GM23338 (cell line): Measurements from ENCODE around the gene PTPN18. TPM values are rescaled to one million over a fixed set of nuclear protein-coding genes. Genes with fewer than 3 reads are reported as not detected.

Experiments used
- ATAC-seq: fragments of 200-7000 bp; cut with Tn5 transposase; 3 replicates; pipeline ENCODE4 v1.9.1; 2020
- DNase-seq: peaks from one replicate; pipeline ENCODE4 v3.0.0-alpha.2; 2015; ENCODE audit warnings: low spot score
- H2AFZ ChIP-seq: fragments of 200-600 bp; sonication (generic); 2 replicates; pipeline ENCODE4 v1.8.0; 2016; ENCODE audit warnings: antibody characterized with exemption, mild to moderate bottlenecking, moderate library complexity
- H3F3A ChIP-seq: fragments of 200-600 bp; sonication (generic); replicated peaks from 2 replicates; pipeline ENCODE4 v1.8.0; 2017; ENCODE audit warnings: antibody characterized with exemption, mixed run types, low read depth
- H3K27ac ChIP-seq: fragments of 200-600 bp; sonication (generic); 2 replicates; pipeline ENCODE4 v1.6.1; 2016; ENCODE audit warnings: low read depth
- H3K27me3 ChIP-seq: fragments of 200-600 bp; sonication (generic); 2 replicates; pipeline ENCODE4 v1.8.0; 2016; ENCODE audit warnings: mild to moderate bottlenecking, mixed run types, moderate library complexity; ENCODE audit not compliant: insufficient read depth
- H3K36me3 ChIP-seq: fragments of 200-600 bp; sonication (generic); 2 replicates; pipeline ENCODE4 v1.8.0; 2016; ENCODE audit warnings: mild to moderate bottlenecking; ENCODE audit not compliant: insufficient read depth
- H3K4me1 ChIP-seq: fragments of 200-600 bp; sonication (generic); 2 replicates; pipeline ENCODE4 v1.8.0; 2016; ENCODE audit warnings: mild to moderate bottlenecking, moderate library complexity; ENCODE audit not compliant: insufficient read depth
- H3K4me2 ChIP-seq: fragments of 200-600 bp; sonication (generic); 2 replicates; pipeline ENCODE4 v1.7.1; 2017; ENCODE audit warnings: mixed run types
- H3K4me3 ChIP-seq: fragments of 200-600 bp; sonication (generic); 2 replicates; pipeline ENCODE4 v1.6.1; 2016; ENCODE audit warnings: mixed run types
- H3K79me2 ChIP-seq: fragments of 200-600 bp; sonication (generic); replicated peaks from 2 replicates; pipeline ENCODE4 v1.8.0; 2017; ENCODE audit warnings: mild to moderate bottlenecking; ENCODE audit not compliant: insufficient read depth
- H3K9me2 ChIP-seq: fragments of 200-600 bp; sonication (generic); 2 replicates; pipeline ENCODE4 v1.8.0; 2017; ENCODE audit not compliant: insufficient read depth
- H4K20me1 ChIP-seq: fragments of 200-600 bp; sonication (generic); replicated peaks from 2 replicates; pipeline ENCODE4 v1.8.0; 2017; ENCODE audit warnings: mild to moderate bottlenecking; ENCODE audit not compliant: insufficient read depth
- H3K27ac Mint-ChIP-seq: 2 replicates; pipeline ENCODE4 v1.8.0; 2020; ENCODE audit warnings: inconsistent platforms, mild to moderate bottlenecking, moderate library complexity, mixed read lengths
- H3K27me3 Mint-ChIP-seq: 3 replicates; pipeline ENCODE4 v1.8.0; 2022; ENCODE audit warnings: low read depth, mild to moderate bottlenecking, moderate library complexity, mixed read lengths, inconsistent platforms; ENCODE audit not compliant: insufficient read depth, poor library complexity
- H3K36me3 Mint-ChIP-seq: 3 replicates; pipeline ENCODE4 v1.8.0; 2021; ENCODE audit warnings: low read depth, mild to moderate bottlenecking, inconsistent platforms, moderate library complexity, mixed read lengths
- H3K4me1 Mint-ChIP-seq: 3 replicates; pipeline ENCODE4 v1.8.0; 2020; ENCODE audit warnings: mild to moderate bottlenecking, inconsistent platforms, mixed read lengths
- H3K4me3 Mint-ChIP-seq: 3 replicates; pipeline ENCODE4 v1.8.0; 2021; ENCODE audit warnings: moderate library complexity, mild to moderate bottlenecking, inconsistent platforms, mixed read lengths
- H3K9me3 Mint-ChIP-seq: 3 replicates; pipeline ENCODE4 v1.8.0; 2020; ENCODE audit warnings: moderate library complexity, mild to moderate bottlenecking, inconsistent platforms, mixed read lengths
- CREB1 ChIP-seq: fragments of 250-450 bp; sonication (Bioruptor Pico); IDR thresholded peaks from 2 replicates; pipeline ENCODE4 v1.5.0; 2020; ENCODE audit warnings: low read depth, mild to moderate bottlenecking, moderate library complexity
- CTCF ChIP-seq, 2 experiments: fragments of 200-600 bp in 1 of 2; sonication (generic) in 1 of 2; conservative IDR thresholded peaks; 2 replicates each; pipeline versions ENCODE4 v1.5.1 to v1.6.1; 2016 to 2017; ENCODE audit warnings: antibody characterized with exemption in 2 of 2, low read depth in 2 of 2, mild to moderate bottlenecking in 2 of 2, moderate library complexity in 1 of 2
- ETS1 ChIP-seq: IDR thresholded peaks from 2 replicates; pipeline ENCODE4 v1.6.1; 2016; ENCODE audit warnings: antibody characterized with exemption
- EZH2 ChIP-seq: fragments of 200-600 bp; sonication (generic); IDR thresholded peaks from one replicate; pipeline ENCODE4 v1.8.0; 2017; ENCODE audit warnings: antibody characterized with exemption, mild to moderate bottlenecking, low read depth; ENCODE audit not compliant: unreplicated experiment
- EZH2phosphoT487 ChIP-seq: fragments of 200-600 bp; sonication (generic); IDR thresholded peaks from one replicate; pipeline ENCODE4 v1.8.1; 2018; ENCODE audit warnings: antibody characterized with exemption; ENCODE audit not compliant: unreplicated experiment
- JUNB ChIP-seq: IDR thresholded peaks from one replicate; pipeline ENCODE4 v1.6.1; 2016; ENCODE audit warnings: antibody characterized with exemption; ENCODE audit not compliant: unreplicated experiment
- POLR2AphosphoS5 ChIP-seq: IDR thresholded peaks from 2 replicates; pipeline ENCODE4 v1.6.1; 2016; ENCODE audit warnings: antibody characterized with exemption, low read depth
- REST ChIP-seq: IDR thresholded peaks from one replicate; pipeline ENCODE4 v1.6.1; 2018; ENCODE audit warnings: antibody characterized with exemption; ENCODE audit not compliant: unreplicated experiment
- ZNF114 ChIP-seq: fragments of 250-450 bp; sonication (Bioruptor Pico); IDR thresholded peaks from 2 replicates; pipeline ENCODE4 v1.5.0; 2020; ENCODE audit warnings: mild to moderate bottlenecking, moderate library complexity
- ZNF331 ChIP-seq: fragments of 250-450 bp; sonication (Bioruptor Pico); IDR thresholded peaks from 2 replicates; pipeline ENCODE4 v1.5.0; 2020; ENCODE audit warnings: low read depth, mild to moderate bottlenecking, moderate library complexity
- ZNF462 ChIP-seq: fragments of 250-450 bp; sonication (Bioruptor Pico); IDR thresholded peaks from 2 replicates; pipeline ENCODE4 v1.5.0; 2020; ENCODE audit warnings: mild to moderate bottlenecking, moderate library complexity
- polyA plus RNA-seq: library from polyadenylated mRNA; unstranded; fragments of >200 nt; fragmentation: Nextera tagmentation; extraction: Ambion mirVana; gene quantifications from 2 replicates; pipeline ENCODE4 v1.2.1, GENCODE V29; 2016
- total RNA-seq: library from RNA; depleted of rRNA; stranded (reverse); fragments of >200 nt; shearing (Covaris generic); gene quantifications from 2 replicates; pipeline ENCODE4 v1.2.3, GENCODE V29; 2014

Gene PTPN18
- total and polyA plus RNA-seq, 2 experiments from 2014 or later: 10.1 to 10.9 TPM

- no peaks in the 10 kb centered on the region; the same call in 2 of the 3 replicates for H3K9me3 Mint-ChIP-seq
- H3K79me2 ChIP-seq: no peaks in the 10 kb centered on the region
- H3K36me3 Mint-ChIP-seq: no peaks in the 10 kb centered on the region; the same call in 2 of the 3 replicates
- H3F3A ChIP-seq: no peaks in the 10 kb centered on the region
- no peak overlapping the region for H3K27ac ChIP-seq
- H3K4me3 Mint-ChIP-seq: no peak overlapping the region
- H2AFZ ChIP-seq: no peak overlapping the region
- H3K4me1 Mint-ChIP-seq: peaks cover 3% of the 10 kb centered on the region
- H3K4me1 ChIP-seq: peaks cover 6% of the 10 kb centered on the region
- ATAC-seq (no peak), DNase-seq (no peak)
- peaks cover 3% of the 10 kb centered on the region; the same call in 1 of the 2 replicates for H4K20me1 ChIP-seq
- no peak overlapping the region for H3K27ac Mint-ChIP-seq
- no peaks in the 10 kb centered on the region for H3K27me3 ChIP-seq
- H3K4me3 ChIP-seq: no peak overlapping the region
- H3K9me2 ChIP-seq: no peaks in the 10 kb centered on the region
- no peaks in the 10 kb centered on the region for H3K36me3 ChIP-seq
- H3K27me3 Mint-ChIP-seq: peaks cover 6% of the 10 kb centered on the region
- H3K4me2 ChIP-seq: no peak overlapping the region
- TF ChIP-seq ZNF331 (no peak), ETS1 (no peak), CREB1 (CRISPR knock-in tag) (no peak), ZNF462 (CRISPR knock-in tag) (no peak), REST (no peak), EZH2 (no peak), JUNB (no peak), ZNF114 (CRISPR knock-in tag) (no peak), CTCF (conservative IDR thresholded peaks at IDR 0.05; ENCODE audit: low read depth in 2 of 2) (no peak), EZH2phosphoT487 (no peak), POLR2AphosphoS5 (no peak)
These were observed 7.6 kb downstream of the PTPN18 start for GRCh38 chr2:130363479-130363878.
